Type B pancreatic cell (in vitro differentiated cells): ENCODE results near the gene SYT17. TPM values are rescaled to one million over a fixed set of nuclear protein-coding genes. Genes with fewer than 3 reads are reported as not detected.

Experiments
- DNase-seq: peaks from one replicate; pipeline ENCODE4 v3.0.0; 2021; ENCODE audit warnings: mixed read lengths; ENCODE audit not compliant: unreplicated experiment; ENCODE audit errors: extremely low spot score
- H3K27ac Mint-ChIP-seq: 2 replicates; pipeline ENCODE4 v1.8.0; 2021; ENCODE audit warnings: mild to moderate bottlenecking, mixed read lengths
- H3K27me3 Mint-ChIP-seq: 2 replicates; pipeline ENCODE4 v1.8.0; 2021; ENCODE audit warnings: mixed read lengths
- H3K36me3 Mint-ChIP-seq: 2 replicates; pipeline ENCODE4 v1.8.0; 2021; ENCODE audit warnings: mixed read lengths
- H3K4me1 Mint-ChIP-seq: one replicate; pipeline ENCODE4 v1.8.0; 2021; ENCODE audit warnings: mixed read lengths; ENCODE audit not compliant: unreplicated experiment
- H3K4me3 Mint-ChIP-seq: 2 replicates; pipeline ENCODE4 v1.8.0; 2021; ENCODE audit warnings: mild to moderate bottlenecking, mixed read lengths
- H3K9me3 Mint-ChIP-seq: 2 replicates; pipeline ENCODE4 v1.8.0; 2021; ENCODE audit warnings: mixed read lengths
- total RNA-seq: library from RNA; stranded (reverse); gene quantifications from 2 replicates; pipeline ENCODE4 v1.2.1, GENCODE V29; 2021; ENCODE audit warnings: low replicate concordance
- TF ChIP-seq, protein P1 (sequence below): fragments of 200-600 bp; sonication (generic); conservative IDR thresholded peaks from 2 replicates; pipeline ENCODE4 v1.5.0; 2021; ENCODE audit warnings: antibody characterized with exemption, mild to moderate bottlenecking

The SYT17 gene
- total RNA-seq, 1 donor from 2014 or later = 10.7 TPM

GRCh38 chr16:19135896-19136438, 32.1 kb upstream of the SYT17 start:
- Mint-ChIP-seq H3K27ac (peak overlapping the region; percentile 88), H3K4me1 (peaks cover 50% of the 10 kb centered on the region), H3K9me3 (no peaks in the 10 kb centered on the region), H3K27me3 (no peaks in the 10 kb centered on the region), H3K36me3 (no peaks in the 10 kb centered on the region), H3K4me3 (peak overlapping the region; percentile 68)
- TF ChIP-seq, protein P1, sequence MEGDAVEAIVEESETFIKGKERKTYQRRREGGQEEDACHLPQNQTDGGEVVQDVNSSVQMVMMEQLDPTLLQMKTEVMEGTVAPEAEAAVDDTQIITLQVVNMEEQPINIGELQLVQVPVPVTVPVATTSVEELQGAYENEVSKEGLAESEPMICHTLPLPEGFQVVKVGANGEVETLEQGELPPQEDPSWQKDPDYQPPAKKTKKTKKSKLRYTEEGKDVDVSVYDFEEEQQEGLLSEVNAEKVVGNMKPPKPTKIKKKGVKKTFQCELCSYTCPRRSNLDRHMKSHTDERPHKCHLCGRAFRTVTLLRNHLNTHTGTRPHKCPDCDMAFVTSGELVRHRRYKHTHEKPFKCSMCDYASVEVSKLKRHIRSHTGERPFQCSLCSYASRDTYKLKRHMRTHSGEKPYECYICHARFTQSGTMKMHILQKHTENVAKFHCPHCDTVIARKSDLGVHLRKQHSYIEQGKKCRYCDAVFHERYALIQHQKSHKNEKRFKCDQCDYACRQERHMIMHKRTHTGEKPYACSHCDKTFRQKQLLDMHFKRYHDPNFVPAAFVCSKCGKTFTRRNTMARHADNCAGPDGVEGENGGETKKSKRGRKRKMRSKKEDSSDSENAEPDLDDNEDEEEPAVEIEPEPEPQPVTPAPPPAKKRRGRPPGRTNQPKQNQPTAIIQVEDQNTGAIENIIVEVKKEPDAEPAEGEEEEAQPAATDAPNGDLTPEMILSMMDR = no peak
- no peak for DNase-seq

DNA sequence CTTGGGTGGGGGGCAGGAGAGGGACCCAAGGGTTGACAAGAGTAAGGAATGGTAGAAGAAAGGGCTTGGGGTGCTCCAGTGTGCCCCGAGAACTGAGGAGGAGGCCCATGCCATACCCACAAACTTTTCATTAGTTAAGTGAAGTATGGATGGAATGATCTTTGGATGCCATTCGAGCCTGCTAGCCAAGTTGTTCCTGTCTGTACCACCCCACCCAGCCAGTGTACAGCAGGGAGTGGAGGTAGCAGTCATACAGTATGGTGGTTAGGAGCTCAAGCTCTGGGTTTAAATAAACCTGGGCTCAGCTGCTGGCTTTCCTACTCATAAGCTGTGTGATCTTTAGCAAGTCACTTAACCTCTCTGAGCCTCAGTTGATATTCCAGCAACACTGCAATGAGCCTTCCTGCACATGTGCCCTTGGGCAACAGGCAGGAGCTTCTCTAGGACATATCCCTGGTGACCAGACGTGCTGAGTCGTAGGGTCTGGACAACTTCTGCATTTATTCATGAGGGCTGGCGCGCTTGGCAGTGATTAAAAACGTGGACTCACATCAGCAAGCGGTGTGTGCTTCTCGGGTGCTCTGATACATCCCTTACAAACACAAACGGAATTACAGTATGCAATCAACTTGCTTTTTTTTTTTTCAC, 31.4 kb upstream of the SYT17 start:
- Mint-ChIP-seq H3K27ac (peak overlapping the region; percentile 88), H3K36me3 (no peaks in the 10 kb centered on the region), H3K4me3 (peak overlapping the region; percentile 68), H3K9me3 (no peaks in the 10 kb centered on the region), H3K4me1 (peaks cover 45% of the 10 kb centered on the region), H3K27me3 (no peaks in the 10 kb centered on the region)
- TF ChIP-seq, protein P1 = no peak
- no peak for DNase-seq

DNA sequence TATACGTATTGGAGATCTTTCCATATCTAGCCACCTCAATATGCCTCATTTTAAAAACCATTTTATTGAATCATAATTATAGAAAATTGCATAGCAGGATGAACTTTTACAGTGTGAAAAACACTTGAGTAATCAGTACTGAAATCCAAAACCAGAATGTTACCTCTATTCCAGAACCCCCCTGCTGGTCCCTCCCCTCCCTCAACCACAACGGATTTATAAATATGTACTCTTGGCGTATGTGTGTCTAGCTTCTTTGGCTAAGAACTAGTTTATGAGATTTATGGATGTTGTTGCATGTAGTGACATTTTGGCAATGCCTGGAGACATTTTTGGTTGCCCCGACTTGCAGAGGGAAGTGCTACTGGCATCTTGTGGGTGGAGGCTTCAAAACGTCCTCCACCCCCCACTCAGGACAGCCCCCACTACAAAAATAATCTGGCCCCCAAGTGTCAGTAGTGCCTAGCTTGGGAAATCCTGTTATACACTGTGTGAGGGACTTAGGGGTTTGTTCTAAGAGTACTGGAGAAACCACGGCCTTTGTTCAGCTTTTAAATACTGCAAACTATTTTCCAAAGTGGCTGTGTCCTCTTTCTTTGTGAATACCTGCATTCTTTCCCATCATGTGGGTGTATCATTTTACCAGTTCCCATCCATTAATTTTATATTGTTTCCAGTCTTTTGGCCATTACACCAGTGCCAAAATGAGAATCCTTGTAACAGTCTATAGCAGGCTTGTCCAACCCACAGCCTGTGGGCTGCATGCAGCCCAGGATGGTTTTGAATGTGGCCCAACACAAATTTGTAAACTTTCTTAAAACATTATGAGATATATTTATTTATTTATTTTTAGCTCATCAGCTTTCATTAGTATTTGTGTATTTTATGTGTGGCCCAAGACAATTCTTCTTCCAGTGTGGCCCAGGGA, 30.6 kb upstream of the SYT17 start:
- Mint-ChIP-seq H3K9me3 (no peaks in the 10 kb centered on the region), H3K4me3 (peak overlapping the region; percentile 48), H3K27ac (peak overlapping the region; percentile 88), H3K27me3 (no peaks in the 10 kb centered on the region), H3K4me1 (peaks cover 45% of the 10 kb centered on the region), H3K36me3 (no peaks in the 10 kb centered on the region)
- TF ChIP-seq, protein P1 = no peak
- DNase-seq = no peak

GRCh38 chr16:19138601-19139000, 29.4 kb upstream of the SYT17 start:
- no peaks in the 10 kb centered on the region for H3K27me3 Mint-ChIP-seq
- peak overlapping the region; percentile 89 for H3K27ac Mint-ChIP-seq
- H3K9me3 Mint-ChIP-seq = no peaks in the 10 kb centered on the region
- H3K4me3 Mint-ChIP-seq = peak overlapping the region; percentile 74
- H3K4me1 Mint-ChIP-seq = peaks cover 45% of the 10 kb centered on the region
- H3K36me3 Mint-ChIP-seq = no peaks in the 10 kb centered on the region
- TF ChIP-seq, protein P1 = no peak
- DNase-seq = no peak

GRCh38 chr16:19139436-19140091, 28.5 kb upstream of the SYT17 start:
- H3K4me1 Mint-ChIP-seq = peaks cover 45% of the 10 kb centered on the region

More at GRCh38 chr16:19139436-19140091, 28.5 kb upstream of the SYT17 start:
- Mint-ChIP-seq H3K4me3 (no peak overlapping the region), H3K9me3 (no peaks in the 10 kb centered on the region), H3K27ac (peak overlapping the region; percentile 61), H3K36me3 (no peaks in the 10 kb centered on the region), H3K27me3 (no peaks in the 10 kb centered on the region)
- TF ChIP-seq, protein P1 = no peak
- DNase-seq = no peak
